Measurements from ENCODE around the gene FGF18.

The FGF18 gene

GRCh38 chr5:171445644-171446516, 26.4 kb downstream of the FGF18 start:
- DNase-seq, result no peak

- DNase-seq, result no peak
Observed at GRCh38 chr5:171447226-171447625, 27.8 kb downstream of the FGF18 start.

DNA sequence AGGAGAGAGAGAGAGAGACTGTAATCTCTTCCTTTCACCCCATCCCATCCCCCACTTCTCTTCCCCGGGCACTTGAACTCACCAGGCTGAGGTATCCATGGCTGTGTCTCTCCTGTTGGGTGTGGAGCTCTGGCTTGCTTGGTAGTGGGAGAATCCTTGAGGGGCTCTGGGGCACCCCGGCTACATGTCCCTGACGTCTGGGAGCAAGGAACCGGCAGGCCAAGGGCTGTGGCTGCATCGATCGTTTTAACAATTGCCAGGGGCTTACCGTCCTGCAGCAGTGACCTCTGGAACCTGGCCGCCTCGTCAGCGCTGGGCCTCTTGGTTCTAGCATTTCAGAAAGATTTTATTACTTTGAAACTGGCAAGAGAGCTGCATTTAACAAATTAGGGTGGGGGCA, 30.0 kb downstream of the FGF18 start:
- DNase-seq, result no peak

- DNase-seq, result peak; percentile 16
Observed at GRCh38 chr5:171450423-171451331, 31.2 kb downstream of the FGF18 start.

DNA sequence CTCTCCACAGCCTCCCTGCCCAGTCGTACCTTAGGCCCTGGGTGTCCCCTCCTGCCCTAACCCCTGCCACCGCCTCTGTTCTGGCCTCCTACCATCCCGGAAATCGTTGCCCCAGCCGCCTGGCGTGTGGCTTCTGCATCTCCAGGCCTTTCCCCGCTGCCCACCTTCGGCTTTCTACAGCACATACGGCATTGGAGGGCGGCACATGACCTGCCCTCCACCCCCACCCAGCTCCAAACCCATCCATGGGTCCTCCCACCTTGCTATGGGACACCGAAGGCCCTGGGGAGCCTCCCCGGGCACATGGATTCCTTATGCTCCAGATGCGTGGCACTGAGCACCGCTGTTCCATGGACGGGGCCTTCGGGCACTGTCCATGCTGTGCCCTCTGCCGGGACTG, 32.0 kb downstream of the FGF18 start:
- no peak for DNase-seq

- DNase-seq, result no peak
Observed at GRCh38 chr5:171453056-171453725, 33.7 kb downstream of the FGF18 start.

GRCh38 chr5:171453988-171454387, 34.5 kb downstream of the FGF18 start:
- DNase-seq, result no peak

DNA sequence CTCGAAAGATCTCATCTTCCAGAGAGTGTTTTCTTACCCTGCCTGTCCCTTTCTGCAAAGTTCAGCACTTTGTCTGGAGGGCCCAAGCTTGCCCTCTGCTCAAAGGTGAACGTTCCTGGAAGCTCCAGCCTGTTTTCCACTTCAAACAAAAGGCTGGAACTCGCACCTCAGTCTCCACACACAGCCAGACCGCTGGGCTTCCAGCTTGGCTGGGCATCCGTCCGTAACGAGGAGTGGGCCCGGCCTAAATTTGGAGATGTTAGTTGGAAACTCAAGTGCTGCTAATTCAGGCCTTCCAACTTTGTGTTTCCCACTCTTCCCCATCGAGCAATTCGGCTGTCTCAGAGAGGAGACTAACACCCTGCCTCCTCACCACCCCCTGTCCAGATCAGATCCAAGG, 35.1 kb downstream of the FGF18 start:
- DNase-seq, result no peak

DNA sequence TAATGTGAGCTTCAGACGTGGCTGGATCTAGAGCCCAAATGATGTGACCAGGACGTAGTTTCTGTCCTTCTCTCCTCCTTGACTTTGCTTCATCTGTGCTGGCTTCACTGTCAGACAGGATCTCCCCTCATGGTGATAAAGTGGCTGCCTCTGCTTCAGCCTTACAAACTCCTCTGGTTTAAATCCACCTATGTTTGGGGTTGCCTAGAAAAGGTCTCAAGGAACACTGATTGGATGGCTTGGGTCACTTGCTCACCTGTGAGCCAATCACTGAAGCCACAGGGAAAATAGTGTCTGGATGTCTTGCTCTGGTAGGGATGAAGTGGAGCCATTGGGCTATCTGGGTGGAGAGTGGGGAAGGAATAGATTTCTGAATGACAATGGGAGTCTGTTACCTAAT, 36.1 kb downstream of the FGF18 start:
- DNase-seq, result no peak

DNA sequence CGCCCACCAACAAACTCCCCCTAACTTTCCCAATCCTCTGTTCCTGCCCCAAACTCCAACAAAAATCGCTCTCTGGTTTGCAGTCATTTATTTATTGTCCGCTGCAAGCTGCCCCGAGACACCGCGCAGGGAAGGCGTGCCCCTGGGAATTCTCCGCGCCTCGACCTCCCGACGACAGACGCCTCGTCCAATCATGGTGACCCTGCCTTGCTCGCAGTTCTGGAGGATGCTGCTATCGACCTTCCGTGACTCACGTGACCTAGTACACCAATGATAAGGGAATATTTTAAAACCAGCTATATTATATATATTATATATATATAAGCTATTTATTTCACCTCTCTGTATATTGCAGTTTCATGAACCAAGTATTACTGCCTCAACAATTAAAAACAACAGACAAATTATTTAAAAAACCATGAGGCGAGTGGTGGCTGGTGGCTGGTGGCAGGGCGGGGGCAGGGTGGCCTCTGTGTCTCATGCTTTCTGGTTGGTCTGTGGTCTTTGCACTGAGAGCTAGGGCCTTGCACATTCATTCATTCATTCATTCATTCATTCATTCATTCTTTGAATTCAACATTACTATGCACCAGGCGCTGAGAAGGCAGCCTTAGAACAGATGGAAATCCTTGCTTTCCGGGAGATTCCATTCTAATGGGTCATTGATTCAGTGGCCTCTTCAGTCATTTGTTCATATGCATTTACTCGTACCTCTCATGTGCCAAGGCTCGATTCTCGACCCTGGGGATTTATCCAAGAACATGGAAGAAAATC, 37.9 kb downstream of the FGF18 start:
- DNase-seq, result no peak

DNA sequence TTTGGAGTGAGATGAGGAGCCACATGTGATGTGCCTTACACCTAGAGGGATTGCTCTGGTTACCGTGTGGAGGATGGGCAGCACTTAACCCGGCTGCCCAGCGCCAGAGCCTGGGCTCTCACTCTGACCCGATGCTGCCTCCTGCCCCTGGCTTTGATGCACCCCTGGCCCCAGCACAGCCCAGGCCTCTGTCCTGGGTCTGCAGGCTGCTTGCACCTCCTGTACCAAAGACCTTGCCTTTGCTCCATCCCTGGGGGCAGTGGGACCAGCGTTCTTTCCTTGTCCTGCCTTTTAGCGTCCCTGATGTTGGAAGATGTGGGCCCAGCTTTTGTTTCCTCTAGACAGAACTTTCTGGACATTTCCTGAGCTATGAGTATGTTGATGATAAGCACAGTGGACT, 40.4 kb downstream of the FGF18 start:
- no peak for DNase-seq

DNA sequence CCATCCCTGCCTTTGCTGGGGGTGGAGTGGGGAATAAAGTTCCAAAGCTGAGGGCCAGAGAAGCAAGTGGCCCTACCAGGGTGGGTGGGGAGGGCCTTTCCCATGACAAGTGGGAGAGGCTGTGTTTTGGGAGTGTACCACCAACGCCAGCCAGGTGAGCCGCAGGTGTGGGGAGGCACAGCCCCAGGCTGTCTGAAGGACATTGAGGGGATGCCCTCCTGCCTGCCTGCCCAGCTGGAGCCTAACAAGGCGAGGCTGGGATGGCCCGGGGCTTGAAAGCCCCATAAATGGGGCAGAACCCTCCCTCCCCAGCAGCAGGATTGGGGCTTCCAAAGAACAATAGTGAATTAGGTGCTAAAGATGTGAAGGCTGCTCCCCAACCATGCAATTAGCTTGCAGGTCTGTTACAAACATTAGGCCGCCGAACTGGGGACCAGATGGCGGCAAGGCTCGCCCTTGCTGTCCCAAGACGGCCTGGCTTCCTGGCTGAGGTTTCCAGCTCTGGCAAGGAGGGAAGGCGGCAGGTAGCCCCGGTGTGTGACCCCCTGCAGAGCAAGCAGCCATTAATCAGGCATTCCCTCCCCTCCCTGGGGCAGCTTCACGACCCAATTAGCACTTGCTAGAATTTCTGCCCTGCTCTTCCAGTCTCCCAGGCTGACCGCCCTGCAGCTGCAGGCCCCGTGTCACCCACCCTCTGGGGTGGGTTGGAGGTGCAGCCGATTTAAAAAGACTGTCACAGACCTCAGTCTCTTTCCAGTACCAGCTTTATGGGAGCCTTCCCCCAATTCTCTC, 42.9 kb downstream of the FGF18 start:
- no peak for DNase-seq

- DNase-seq, result no peak
Observed at GRCh38 chr5:171462928-171463861, 43.7 kb downstream of the FGF18 start.

DNA sequence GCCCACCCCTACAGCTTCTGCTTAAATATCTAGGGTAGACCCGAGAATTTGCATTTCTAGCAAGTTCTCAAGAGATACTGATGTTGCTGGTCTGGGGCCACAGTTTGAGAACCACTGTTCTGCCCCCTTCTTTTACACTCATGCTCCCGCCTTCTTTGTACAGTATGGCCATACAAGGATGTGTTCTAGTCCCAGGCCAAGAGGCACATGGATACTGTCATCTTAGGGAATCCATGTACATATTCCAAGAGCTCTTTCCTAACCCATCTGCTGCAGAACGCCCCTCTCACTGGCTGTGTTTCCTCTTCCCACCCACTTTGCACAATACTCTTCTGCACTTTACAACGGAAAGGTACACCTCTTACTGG, 44.4 kb downstream of the FGF18 start:
- no peak for DNase-seq

- no peak for DNase-seq
Observed at GRCh38 chr5:171464829-171465228, 45.4 kb downstream of the FGF18 start.

DNA sequence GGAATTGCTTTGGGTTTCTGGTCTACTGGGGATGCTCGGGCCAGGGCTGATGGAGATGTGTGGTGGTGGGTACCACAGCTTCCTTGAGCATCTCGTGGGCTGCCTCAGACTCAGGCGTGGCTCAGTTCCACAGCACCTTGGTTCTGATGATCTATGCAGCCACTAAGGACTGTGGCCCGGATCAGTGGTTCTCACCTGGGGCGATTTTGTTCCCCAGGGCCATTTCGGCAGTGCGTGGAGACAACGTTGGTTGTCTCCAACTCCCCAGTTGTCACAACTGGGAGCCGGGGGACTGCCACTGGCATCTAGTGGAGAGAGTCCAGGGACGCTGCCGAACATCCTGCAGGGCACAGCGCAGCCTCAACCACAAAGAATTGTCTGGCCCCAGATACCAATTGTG, 47.7 kb downstream of the FGF18 start:
- no peak for DNase-seq

- DNase-seq, result no peak
Observed at GRCh38 chr5:171469326-171469725, 49.9 kb downstream of the FGF18 start.

DNA sequence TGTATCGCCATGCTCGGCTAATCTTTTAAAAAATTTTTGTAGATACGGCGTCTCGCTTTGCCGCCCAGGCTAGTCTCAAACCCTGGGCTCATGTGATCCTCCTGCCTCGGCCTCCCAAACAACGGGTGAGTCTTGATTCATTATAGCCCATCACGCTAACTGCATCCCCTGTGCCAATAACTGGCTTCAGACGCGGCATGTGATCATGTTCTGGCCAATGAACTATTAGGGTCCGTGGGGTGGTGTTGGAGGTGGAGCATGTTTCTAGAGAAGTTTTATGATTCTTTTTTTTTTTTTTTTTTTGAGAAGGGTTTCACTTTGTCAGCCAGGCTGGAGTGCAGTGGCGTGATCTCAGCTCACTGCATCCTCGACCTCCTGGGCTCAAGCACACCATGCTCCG, 51.0 kb downstream of the FGF18 start:
- DNase-seq, result no peak

- no peak for DNase-seq
Observed at GRCh38 chr5:171474230-171474813, 54.9 kb downstream of the FGF18 start.

GRCh38 chr5:171475596-171475995, 56.1 kb downstream of the FGF18 start:
- DNase-seq, result no peak

Data from activated naive CD4-positive, alpha-beta T cell treated with Interleukin-2 at 50 U/mL for 16 hours (primary cell).